Tibial nerve (tissue), 4 donors: ENCODE data around the gene SLC43A2. TPM values are rescaled to one million over a fixed set of nuclear protein-coding genes. Genes with fewer than 3 reads are reported as not detected.
"Not testable (repeated sequence)": the region's sequence is repeated elsewhere in the genome, so short reads cannot be mapped to it uniquely, and the experiment has no call there.

Experiments
- DNase-seq, 2 donors: peaks; one replicate each; pipeline ENCODE4 v3.0.0-alpha.2; 2019; ENCODE audit warnings: low spot score in 2 of 2
- H3K27ac ChIP-seq, 4 donors: fragments of 200-600 bp; sonication (generic) in 3 of 4; one replicate each; pipeline ENCODE4 v1.5.1; 2017 to 2019; ENCODE audit warnings: mild to moderate bottlenecking in 1 of 4
- H3K27me3 ChIP-seq, 2 donors: fragments of 200-600 bp; sonication (generic) in 1 of 2; one replicate each; pipeline versions ENCODE4 v1.5.1 to v1.6.0; 2017 to 2019
- H3K36me3 ChIP-seq, 3 donors: fragments of 200-600 bp; sonication (generic); one replicate each; pipeline ENCODE4 v1.5.1; 2018 to 2019
- H3K4me1 ChIP-seq, 4 donors: fragments of 200-600 bp; sonication (generic) in 3 of 4; one replicate each; pipeline ENCODE4 v1.5.1; 2017 to 2019
- H3K4me3 ChIP-seq, 4 donors: fragments of 200-600 bp; sonication (generic) in 3 of 4; one replicate each; pipeline ENCODE4 v1.5.1; 2017 to 2019; ENCODE audit warnings: mild to moderate bottlenecking in 1 of 4, moderate library complexity in 1 of 4
- H3K9me3 ChIP-seq, 4 donors: fragments of 200-600 bp; sonication (generic) in 3 of 4; one replicate each; pipeline ENCODE4 v1.5.1; 2017 to 2019
- EP300 ChIP-seq, 2 donors: sonication (generic); formaldehyde crosslinking; IDR thresholded peaks; one replicate each; pipeline ENCODE4 v1.6.1; 2017; ENCODE audit warnings: antibody characterized with exemption in 2 of 2, mild to moderate bottlenecking in 1 of 2
- POLR2A ChIP-seq, 2 donors: fragments of 450-650 bp; IDR thresholded peaks; one replicate each; pipeline ENCODE4 v1.6.1; 2017; ENCODE audit warnings: antibody characterized with exemption in 2 of 2, mild to moderate bottlenecking in 2 of 2, moderate library complexity in 2 of 2
- WGBS, 2 donors: methylation state at CpG; one replicate each; pipeline ENCODE4 v1.1.5; 2018; 5-methylcytosine and 5-hydroxymethylcytosine counted together
- total RNA-seq, 4 donors: library from RNA; depleted of rRNA; stranded (reverse); fragments of >200 nt; gene quantifications; one replicate each; pipeline ENCODE4 v1.1.0, GENCODE V29; 2016
- TF ChIP-seq, protein P1 (sequence below), 5 experiments: fragments of 200-600 bp in 3 of 5; fragments of 450-650 bp in 2 of 5; sonication (generic) in 3 of 5; IDR thresholded peaks; one replicate each; pipeline ENCODE4 v1.5.1; 2016 to 2019; ENCODE audit warnings: antibody characterized with exemption in 5 of 5, mild to moderate bottlenecking in 3 of 5, moderate library complexity in 2 of 5

The SLC43A2 gene
- total RNA-seq, 4 donors from 2014 or later, result 10.3 to 26.1 (median 14.1) TPM

DNA sequence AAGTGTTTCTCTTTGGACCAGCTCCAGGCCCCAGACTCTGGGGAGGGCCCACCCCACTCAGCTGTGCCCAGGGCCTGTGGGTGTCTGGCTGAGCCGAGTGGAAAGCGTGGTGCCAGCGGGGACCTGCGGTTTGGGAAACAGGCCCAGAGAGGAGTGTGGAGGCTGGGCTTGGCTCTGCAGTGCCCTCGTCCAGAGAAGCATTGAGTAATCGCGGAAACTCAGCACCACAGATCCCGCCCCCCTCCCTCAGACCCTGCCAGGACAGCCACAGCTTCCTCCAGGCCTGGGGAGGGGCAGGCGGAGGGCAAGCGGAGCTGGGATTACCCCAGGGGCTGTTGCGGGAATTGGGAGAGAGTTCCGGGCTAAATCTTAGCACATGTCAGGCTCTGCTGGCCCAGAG lies 51.5 kb downstream of the SLC43A2 start:
- TF ChIP-seq, protein P1, sequence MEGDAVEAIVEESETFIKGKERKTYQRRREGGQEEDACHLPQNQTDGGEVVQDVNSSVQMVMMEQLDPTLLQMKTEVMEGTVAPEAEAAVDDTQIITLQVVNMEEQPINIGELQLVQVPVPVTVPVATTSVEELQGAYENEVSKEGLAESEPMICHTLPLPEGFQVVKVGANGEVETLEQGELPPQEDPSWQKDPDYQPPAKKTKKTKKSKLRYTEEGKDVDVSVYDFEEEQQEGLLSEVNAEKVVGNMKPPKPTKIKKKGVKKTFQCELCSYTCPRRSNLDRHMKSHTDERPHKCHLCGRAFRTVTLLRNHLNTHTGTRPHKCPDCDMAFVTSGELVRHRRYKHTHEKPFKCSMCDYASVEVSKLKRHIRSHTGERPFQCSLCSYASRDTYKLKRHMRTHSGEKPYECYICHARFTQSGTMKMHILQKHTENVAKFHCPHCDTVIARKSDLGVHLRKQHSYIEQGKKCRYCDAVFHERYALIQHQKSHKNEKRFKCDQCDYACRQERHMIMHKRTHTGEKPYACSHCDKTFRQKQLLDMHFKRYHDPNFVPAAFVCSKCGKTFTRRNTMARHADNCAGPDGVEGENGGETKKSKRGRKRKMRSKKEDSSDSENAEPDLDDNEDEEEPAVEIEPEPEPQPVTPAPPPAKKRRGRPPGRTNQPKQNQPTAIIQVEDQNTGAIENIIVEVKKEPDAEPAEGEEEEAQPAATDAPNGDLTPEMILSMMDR (IDR thresholded peaks at IDR 0.05), result peak in 1 of 5 experiments; percentile 40
- peak; percentile 72 to 96 for TF ChIP-seq EP300 (IDR thresholded peaks at IDR 0.05)
- no peak for TF ChIP-seq POLR2A (IDR thresholded peaks at IDR 0.05)
- DNase-seq, result peak; percentile 81 to 87
- peak overlapping the region; percentile 76 to 94 (median 86) for H3K27ac ChIP-seq
- 0% methylated on average over 6 to 11 of the region's 12 CpGs for WGBS, 2 donors
- peaks cover 0 to 11% (median 0%) of the 10 kb centered on the region in 3 donors for H3K36me3 ChIP-seq
- no peak overlapping the region for H3K4me3 ChIP-seq
- H3K27me3 ChIP-seq, result no peaks in the 10 kb centered on the region
- no peaks in the 10 kb centered on the region for H3K9me3 ChIP-seq
- peaks cover 0 to 66% (median 29%) of the 10 kb centered on the region in 4 donors for H3K4me1 ChIP-seq

DNA sequence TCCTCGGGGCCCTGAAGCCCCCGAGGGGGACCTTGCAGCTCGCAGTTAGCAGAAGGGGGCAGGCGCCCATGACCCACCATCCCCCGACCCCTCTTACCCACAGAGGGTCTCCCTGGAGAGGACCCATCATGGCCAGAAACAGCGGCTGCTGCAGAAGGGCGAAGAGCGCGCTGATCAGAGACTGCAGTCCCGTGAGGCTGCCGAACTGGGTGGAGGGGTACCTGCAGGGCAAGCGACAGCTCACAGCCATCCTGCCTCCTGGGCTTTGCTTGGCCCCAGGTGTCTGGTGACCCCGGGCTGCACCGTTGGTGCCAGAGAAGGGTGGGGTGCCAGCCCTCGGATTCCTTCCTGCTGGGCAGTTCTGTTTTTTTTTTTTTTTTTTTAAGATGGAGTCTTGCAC lies 52.1 kb downstream of the SLC43A2 start:
- Histone ChIP-seq H3K4me3 (no peak overlapping the region), H3K4me1 (peaks cover 0 to 66% (median 29%) of the 10 kb centered on the region in 4 donors), H3K27me3 (no peaks in the 10 kb centered on the region), H3K27ac (peak overlapping the region; percentile 51 to 94 (median 86)), H3K36me3 (peaks cover 0 to 4% (median 0%) of the 10 kb centered on the region in 3 donors), H3K9me3 (no peaks in the 10 kb centered on the region)
- 79 to 90% methylated on average over 15 of the region's 15 CpGs for WGBS, 2 donors
- DNase-seq, result no peak
- no peak for TF ChIP-seq POLR2A (IDR thresholded peaks at IDR 0.05)
- no peak for TF ChIP-seq EP300 (IDR thresholded peaks at IDR 0.05)
- TF ChIP-seq, protein P1 (IDR thresholded peaks at IDR 0.05), result no peak

DNA sequence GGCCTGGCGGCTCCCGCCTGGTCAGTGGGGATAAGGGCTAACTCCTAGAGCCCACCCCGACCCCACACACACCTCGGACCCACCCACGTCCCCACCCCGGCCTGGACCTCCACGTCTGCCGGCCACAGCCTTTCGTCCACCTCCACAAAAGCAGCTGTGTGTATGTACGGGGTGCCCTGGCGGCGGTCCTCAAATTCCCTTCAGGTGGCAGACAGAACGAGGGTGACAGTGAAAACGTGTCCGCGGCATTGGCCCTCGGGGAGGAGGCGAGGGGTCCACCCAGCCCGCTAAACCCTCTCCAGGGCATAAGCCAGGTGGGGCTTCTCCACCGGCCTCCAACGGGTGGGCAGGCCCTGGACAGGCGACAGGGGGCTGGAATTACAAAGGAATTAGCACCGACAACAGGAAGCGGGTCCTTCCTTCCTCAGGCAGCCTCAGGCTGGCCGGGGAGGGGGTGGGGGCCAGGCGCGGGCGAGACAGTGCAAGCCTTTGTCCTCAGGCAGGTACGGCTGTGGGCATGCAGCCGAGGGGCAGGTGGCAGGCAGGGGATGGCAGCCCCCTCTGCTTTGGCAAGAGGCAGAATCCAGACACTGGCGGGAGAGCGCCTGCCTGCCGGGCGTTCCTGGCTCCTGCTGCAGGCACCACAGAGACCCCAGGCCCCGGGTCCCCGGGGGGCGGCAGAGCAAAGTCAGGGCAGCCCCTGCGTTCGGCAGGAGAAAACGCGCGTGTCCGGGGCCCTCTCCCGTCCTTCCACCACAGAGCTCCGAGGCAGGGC lies 53.8 kb downstream of the SLC43A2 start:
- no peak for DNase-seq
- no peaks in the 10 kb centered on the region for H3K36me3 ChIP-seq
- H3K27me3 ChIP-seq, result no peaks in the 10 kb centered on the region
- peaks cover 0 to 58% (median 29%) of the 10 kb centered on the region in 4 donors for H3K4me1 ChIP-seq
- H3K4me3 ChIP-seq, result no peak overlapping the region
- H3K27ac ChIP-seq, result peak overlapping the region; percentile 63 to 91 (median 77)
- H3K9me3 ChIP-seq, result no peaks in the 10 kb centered on the region
- TF ChIP-seq EP300 (IDR thresholded peaks at IDR 0.05) (no peak), POLR2A (IDR thresholded peaks at IDR 0.05) (no peak)
- TF ChIP-seq, protein P1 (IDR thresholded peaks at IDR 0.05), result no peak
- WGBS, 2 donors, result 46 to 60% methylated on average over 24 to 43 of the region's 45 CpGs

DNA sequence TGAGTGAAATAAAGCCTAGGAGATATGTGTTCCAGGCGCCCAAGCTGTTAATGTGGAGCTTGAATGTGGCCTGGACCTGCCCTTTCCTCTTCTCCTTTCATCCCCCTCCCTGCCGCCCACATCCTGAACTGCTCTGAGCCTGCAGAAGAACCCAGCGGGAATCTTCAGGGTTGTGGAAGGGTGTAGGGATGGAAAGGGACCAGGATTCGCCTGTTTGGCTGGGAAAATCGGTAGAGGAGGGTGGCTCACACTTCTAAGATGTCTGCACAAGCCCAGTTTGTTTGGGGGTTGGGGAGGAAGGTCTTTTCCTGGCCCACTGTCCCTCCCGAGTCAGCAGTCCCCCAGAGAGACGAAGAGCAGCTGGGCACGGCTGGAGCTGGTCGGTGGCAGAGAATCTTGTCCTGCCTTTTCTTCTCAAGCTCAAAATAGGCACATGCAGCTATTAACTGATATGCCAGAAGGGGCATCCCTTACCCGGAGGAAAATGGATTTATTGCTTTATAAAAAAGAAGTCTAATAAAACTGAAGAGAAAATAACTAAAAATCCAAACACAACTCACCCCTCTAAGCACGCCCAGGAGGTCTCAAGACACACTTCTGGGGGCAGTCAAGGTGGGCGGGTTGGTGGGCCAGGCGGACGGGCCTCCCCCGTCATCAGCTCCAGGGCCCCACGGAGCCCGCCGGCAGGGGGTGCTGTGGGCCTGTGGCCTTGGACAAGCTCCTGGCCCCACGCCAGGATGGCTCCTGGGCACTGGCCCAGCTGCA lies 54.5 kb downstream of the SLC43A2 start:
- TF ChIP-seq, protein P1 (IDR thresholded peaks at IDR 0.05), result peak; percentile 97 to 99 (median 98)
- peak in 1 of 2 donors; percentile 90 for TF ChIP-seq EP300 (IDR thresholded peaks at IDR 0.05)
- TF ChIP-seq POLR2A (IDR thresholded peaks at IDR 0.05), result no peak
- peaks cover 0 to 58% (median 29%) of the 10 kb centered on the region in 4 donors for H3K4me1 ChIP-seq
- H3K27ac ChIP-seq, result peak overlapping the region; percentile 63 to 91 (median 77)
- WGBS, 2 donors, result 15 to 18% methylated on average over 18 to 19 of the region's 19 CpGs
- H3K4me3 ChIP-seq, result no peak overlapping the region
- H3K36me3 ChIP-seq, result no peaks in the 10 kb centered on the region
- no peaks in the 10 kb centered on the region for H3K27me3 ChIP-seq
- peak; percentile 90 to 91 for DNase-seq
- H3K9me3 ChIP-seq, result no peaks in the 10 kb centered on the region

DNA sequence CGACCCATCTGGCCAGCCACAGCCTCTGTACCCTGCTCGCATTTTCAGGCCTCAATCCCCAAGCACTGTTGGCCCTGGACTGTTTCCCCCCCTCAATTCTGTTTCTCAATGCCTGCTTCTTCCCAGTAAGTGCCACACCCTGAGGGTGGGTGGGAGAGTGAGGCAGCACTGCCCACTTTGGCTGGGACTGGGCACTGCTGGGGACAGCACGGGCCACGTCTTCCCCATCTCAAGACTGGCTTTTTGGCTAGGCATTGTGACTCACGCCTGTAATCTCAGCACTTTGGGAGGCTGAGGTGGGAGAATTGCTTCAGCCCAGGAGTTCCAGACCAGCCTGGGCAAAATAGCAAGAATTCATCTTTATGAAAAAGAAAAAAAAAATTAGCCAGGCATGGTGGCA lies 56.0 kb downstream of the SLC43A2 start:
- WGBS, 2 donors, result 57 to 65% methylated on average over 5 of the region's 5 CpGs
- peak overlapping the region in 1 of 4 donors; percentile 11 for H3K27ac ChIP-seq
- peaks cover 0 to 49% (median 22%) of the 10 kb centered on the region in 4 donors for H3K4me1 ChIP-seq
- not testable (repeated sequence) for H3K4me3 ChIP-seq, DNase-seq, H3K27me3 ChIP-seq, H3K36me3 ChIP-seq, H3K9me3 ChIP-seq
